HepG2 (cell line): Measurements from ENCODE around the gene CBLN3. TPM values are rescaled to one million over a fixed set of nuclear protein-coding genes. Genes with fewer than 3 reads are reported as not detected.

Source experiments
- CSRNP1 ChIP-seq: sonication (generic); formaldehyde crosslinking; IDR thresholded peaks from 2 replicates; pipeline ENCODE4 v1.8.1; 2023; ENCODE audit warnings: mild to moderate bottlenecking, missing genetic modification reagents
- HMGXB3 ChIP-seq: sonication (generic); formaldehyde crosslinking; IDR thresholded peaks from 2 replicates; pipeline ENCODE4 v1.4.0; 2020; ENCODE audit warnings: missing genetic modification reagents, borderline replicate concordance
- NFAT5 ChIP-seq: sonication (generic); formaldehyde crosslinking; IDR thresholded peaks from 2 replicates; pipeline ENCODE4 v1.4.0; 2020; ENCODE audit warnings: missing genetic modification reagents
- PRDM15 ChIP-seq: sonication (generic); formaldehyde crosslinking; IDR thresholded peaks from 2 replicates; pipeline ENCODE4 v1.4.0; 2020; ENCODE audit warnings: missing genetic modification reagents
- SRSF4 ChIP-seq: fragments of 200-400 bp; formaldehyde crosslinking; IDR thresholded peaks from one replicate; pipeline ENCODE4 v1.6.1; 2018; ENCODE audit warnings: mild to moderate bottlenecking, low read depth, low read length, moderate library complexity; ENCODE audit not compliant: poor library complexity, severe bottlenecking
- ZBTB44 ChIP-seq: sonication (generic); formaldehyde crosslinking; IDR thresholded peaks from 2 replicates; pipeline ENCODE4 v1.4.0; 2020; ENCODE audit warnings: missing genetic modification reagents
- ZFY ChIP-seq: sonication (generic); formaldehyde crosslinking; IDR thresholded peaks from 2 replicates; pipeline ENCODE4 v1.4.0; 2020; ENCODE audit warnings: missing genetic modification reagents
- ZMAT3 ChIP-seq: sonication (generic); formaldehyde crosslinking; conservative IDR thresholded peaks from 2 replicates; pipeline ENCODE4 v1.7.0; 2021; ENCODE audit warnings: missing genetic modification reagents
- polyA plus RNA-seq, 8 experiments: library from polyadenylated mRNA; depleted of rRNA in 3 of 8; stranded (reverse) in 7 of 8; unstranded in 1 of 8; fragments of >200 nt; fragmentation: Illumina TruSeq in 4 of 8; extraction: Trizol in 4 of 8; gene quantifications; 2 replicates each; pipeline versions ENCODE4 v1.2.1 to v1.2.3, GENCODE V29; 2011 to 2016; ENCODE audit warnings: low read depth in 4 of 8, missing spikeins in 1 of 8, mixed read lengths in 1 of 8; ENCODE audit not compliant: insufficient read depth in 1 of 8
- total RNA-seq, 5 experiments: library from RNA; depleted of rRNA; stranded (reverse); fragments of >200 nt; fragmentation: Illumina TruSeq; extraction: Trizol; gene quantifications; 2 replicates each; pipeline ENCODE4 v1.2.3, GENCODE V29; 2016; ENCODE audit warnings: low read depth in 1 of 5

The CBLN3 gene
- total and polyA plus RNA-seq, 2 of the 13 experiments (the other 11 are each of a cell fraction or from before 2014, with no cell fraction given): 0.66 to 0.98 TPM

- TF ChIP-seq NFAT5 (CRISPR knock-in tag) (peak; percentile 40; the same call in 1 of the 2 replicates), SRSF4 (no peak), ZBTB44 (CRISPR knock-in tag) (no peak), CSRNP1 (CRISPR knock-in tag) (peak; percentile 20; the same call in 1 of the 2 replicates), HMGXB3 (CRISPR knock-in tag) (peak; percentile 74; the same call in 1 of the 2 replicates), PRDM15 (CRISPR knock-in tag) (no peak), ZMAT3 (CRISPR knock-in tag) (0 out of 2 replicates have a peak, but pooled peaks have one; percentile 13), ZFY (CRISPR knock-in tag) (peak; percentile 46)
Measured at GRCh38 chr14:24427537-24428508, 1.6 kb downstream of the CBLN3 start (continued).
